ENCODE data around the gene HJURP.

Gene HJURP

DNA sequence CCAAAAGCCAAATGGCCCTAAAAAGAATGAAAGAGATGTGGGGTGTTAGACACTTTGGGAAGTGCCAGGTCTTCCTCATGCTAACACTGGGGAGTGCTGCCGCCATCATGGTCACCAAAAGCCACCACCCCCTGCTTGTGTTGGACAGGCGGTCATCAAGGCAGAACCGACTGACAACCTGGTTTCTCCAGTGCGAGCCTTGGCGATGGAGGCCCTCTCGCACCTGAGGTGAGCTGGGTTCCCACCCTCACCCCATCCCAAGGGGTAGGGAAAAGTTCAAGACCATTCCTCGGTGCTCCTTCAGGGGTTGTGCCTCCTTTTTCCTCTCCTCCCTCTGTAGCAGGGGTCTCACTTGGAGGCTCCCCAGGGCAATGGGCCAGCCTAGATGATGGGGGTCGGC is 42.6 kb downstream of the HJURP start:
- DNase-seq = no peak

GRCh38 chr2:233811087-233811486 is 43.2 kb downstream of the HJURP start:
- no peak for DNase-seq

- no peak for DNase-seq
These were observed 44.0 kb downstream of the HJURP start for GRCh38 chr2:233810385-233810784.

GRCh38 chr2:233807966-233808935 is 46.1 kb downstream of the HJURP start:
- DNase-seq = no peak

- DNase-seq = no peak
These were observed 47.0 kb downstream of the HJURP start for GRCh38 chr2:233807215-233807865.

DNA sequence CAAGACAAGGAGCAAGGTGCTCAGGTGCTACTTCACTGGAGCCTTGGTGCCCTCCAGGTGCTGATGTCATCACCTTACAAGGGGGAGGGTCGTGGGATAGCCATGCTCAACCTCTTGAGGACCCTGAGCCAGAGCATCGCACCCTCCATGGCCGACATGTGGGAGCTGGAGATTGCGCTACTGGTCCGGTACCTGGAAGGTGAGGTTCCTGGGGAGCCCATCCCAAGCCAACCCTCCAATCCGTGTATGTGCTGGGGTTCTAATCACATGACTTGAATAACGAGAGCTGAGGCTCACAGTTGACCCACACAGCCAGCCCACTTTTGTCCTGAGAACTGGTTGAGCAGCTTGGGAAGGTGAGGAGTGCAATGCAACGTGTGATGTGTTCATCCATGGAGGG is 50.3 kb downstream of the HJURP start:
- DNase-seq = no peak

DNA sequence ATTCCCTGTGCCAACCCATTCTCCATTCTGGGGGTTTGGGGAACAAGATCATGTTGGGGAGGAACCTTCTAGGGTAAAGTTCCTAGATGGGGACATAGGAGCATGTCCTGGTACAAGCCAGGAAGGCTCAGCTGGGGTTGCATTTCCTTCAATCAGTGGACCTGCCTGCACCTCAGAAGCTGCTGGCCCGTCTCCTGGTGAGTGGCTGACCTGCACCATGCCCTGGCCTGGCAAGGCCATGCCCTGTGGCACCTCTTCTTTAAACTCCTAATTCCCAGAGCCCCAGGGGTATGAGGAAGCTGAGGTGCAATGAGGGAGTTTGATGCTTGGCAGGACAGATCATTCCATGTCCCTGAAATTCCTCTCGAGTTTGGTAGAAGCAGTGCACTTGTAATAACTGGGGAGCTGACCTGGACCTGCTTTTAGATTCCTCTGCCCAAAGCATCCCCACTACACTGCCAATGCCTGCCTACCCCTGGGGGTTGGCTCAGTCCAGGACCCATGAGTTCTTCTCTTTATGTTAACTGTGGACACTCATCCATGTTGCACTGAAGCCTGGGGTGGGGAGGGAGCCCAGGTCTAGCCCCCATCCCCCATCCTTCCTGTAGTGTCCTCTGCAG is 50.9 kb downstream of the HJURP start:
- DNase-seq = no peak

DNA sequence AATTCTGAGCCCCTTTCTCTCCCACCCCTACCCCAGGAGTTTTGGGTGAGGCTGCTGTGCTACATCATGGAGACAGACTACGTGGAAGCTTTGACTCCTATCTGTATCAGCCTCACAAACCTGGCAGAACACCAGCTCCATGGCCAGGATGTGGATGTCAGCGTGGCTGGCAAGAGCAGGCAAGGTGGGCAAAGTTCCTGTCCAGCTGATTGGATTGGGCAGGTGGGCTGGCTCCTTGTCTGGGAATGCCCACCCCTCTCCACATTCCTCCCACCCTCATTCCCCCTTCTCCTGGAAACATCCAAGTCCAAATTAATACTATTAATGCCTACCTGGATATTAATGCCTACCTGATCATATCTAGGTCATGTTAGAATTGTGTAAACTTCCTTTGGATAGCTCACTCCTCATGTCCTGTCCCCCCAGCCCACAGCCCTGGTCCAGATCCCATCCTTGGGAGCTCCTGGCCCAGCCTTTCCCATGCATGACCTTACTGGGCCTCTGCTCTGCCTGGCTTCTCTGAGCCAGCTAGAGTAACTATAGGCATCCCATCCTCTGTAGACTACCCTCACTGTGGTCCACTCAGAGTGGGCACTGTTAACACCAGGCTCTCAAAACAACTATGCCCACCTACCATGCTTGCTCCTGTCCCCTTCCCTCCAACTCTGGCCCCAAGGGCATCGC is 52.1 kb downstream of the HJURP start:
- DNase-seq = no peak

DNA sequence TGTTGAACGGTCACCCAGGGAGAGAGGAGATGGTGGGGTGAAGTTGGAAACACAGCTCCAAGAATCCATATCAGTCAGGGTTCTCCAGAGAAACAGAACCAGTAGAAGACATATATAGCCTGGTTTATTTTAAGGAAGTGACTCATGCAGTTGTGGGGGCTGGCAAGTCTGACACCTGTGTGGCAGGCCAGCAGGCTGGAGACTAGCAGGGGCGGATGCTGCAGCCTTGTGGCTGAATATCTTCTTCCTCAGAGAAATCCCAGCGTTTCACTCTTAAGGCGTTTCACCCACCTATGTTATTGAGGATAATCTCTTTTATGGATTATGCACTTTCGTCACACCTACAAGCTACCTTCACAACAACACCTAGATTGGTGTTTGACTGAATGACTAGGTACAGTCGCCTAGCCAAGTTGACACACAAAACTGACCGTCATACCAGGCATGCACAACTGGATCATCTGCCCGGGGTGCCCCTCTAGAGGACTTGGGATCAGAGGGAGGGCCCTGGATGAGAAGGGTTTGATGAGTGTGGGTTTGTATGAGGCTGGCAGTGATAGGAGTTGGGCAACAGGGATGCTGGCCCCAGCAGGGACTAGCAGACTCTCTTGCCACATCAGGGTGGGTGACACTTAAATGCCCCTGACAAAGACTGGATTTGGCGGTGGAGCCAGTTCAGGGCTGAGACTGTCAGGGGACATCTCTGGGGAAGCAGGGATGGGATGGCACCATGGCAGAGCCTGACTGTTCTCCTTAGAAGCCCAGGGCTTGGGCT is 52.8 kb downstream of the HJURP start:
- DNase-seq = no peak

- DNase-seq = no peak
These were observed 54.1 kb downstream of the HJURP start for GRCh38 chr2:233800208-233800607.

DNA sequence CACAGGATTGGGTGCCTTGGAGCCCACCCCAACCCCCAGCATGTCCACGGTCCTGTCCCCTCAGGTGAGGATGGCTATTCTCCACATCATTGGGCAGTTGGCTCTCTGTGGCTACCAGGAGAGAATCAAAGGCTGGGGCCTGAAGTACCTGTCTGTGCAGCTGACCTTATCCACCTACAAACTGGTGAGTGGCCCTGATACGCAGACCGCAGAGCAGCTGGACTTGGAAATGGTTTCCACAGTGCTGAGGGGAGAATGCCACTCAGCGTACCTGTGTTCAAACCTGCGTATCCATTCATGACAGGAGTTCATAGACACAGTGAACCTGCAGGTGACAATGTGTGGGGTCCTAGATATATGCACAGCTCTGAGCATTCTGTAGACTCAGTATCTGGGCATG is 54.6 kb downstream of the HJURP start:
- no peak for DNase-seq

GRCh38 chr2:233799087-233799665 is 55.2 kb downstream of the HJURP start:
- no peak for DNase-seq

GRCh38 chr2:233798335-233799086 is 55.8 kb downstream of the HJURP start:
- DNase-seq = no peak

- DNase-seq = no peak
These were observed 58.1 kb downstream of the HJURP start for GRCh38 chr2:233796254-233796653.

DNA sequence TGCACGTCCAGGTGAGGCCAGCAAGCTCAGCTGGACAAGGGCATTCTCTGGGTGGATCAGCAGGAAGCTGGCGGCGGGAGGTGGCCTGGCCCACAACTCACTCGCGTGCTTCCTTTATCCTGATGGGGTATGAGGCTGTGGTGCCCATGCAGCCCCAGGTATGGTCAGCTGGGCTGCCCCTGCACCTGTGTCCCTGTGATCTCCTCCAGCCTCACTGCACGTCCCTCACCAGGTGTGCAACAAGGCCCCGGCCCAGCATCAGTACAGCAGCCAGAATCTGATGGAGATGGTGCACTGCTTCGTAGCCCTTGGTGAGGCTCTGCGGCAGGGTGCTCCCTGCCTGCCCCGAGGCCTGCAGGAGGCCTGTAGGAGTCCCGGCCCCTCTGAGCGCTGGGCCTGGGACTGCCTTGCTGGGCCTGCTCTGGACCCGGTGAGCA is 58.6 kb downstream of the HJURP start:
- DNase-seq = no peak

DNA sequence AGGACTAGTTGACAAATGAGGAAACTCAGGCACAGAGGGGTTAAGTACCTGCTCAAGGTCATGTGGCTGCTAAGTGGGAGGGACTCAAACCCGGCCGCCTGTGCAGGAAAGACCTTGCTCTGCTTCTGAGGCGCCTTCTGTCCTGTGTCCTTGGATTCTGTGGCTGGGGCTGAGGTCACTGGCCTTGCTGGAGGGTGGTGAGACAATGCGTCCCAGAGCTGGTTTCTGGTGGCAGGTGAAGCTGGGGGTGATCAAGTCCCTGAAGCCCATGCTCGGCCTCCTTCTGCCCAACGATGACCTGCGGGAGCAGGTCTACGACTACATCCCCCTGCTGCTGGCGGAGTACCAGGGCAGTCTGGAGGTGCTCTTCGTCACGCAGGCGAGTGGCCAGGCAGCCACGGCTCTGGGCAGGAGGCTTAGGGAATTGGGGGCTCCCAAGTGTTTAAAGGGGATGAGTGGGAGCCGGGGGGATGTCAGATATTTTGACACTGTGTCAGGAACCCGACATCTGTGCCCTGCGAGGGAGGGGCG is 60.1 kb downstream of the HJURP start:
- DNase-seq = no peak

- peak; percentile 78 for DNase-seq
These were observed 60.7 kb downstream of the HJURP start for GRCh38 chr2:233793465-233794127.

- DNase-seq = no peak
These were observed 61.6 kb downstream of the HJURP start for GRCh38 chr2:233792720-233793119.

DNA sequence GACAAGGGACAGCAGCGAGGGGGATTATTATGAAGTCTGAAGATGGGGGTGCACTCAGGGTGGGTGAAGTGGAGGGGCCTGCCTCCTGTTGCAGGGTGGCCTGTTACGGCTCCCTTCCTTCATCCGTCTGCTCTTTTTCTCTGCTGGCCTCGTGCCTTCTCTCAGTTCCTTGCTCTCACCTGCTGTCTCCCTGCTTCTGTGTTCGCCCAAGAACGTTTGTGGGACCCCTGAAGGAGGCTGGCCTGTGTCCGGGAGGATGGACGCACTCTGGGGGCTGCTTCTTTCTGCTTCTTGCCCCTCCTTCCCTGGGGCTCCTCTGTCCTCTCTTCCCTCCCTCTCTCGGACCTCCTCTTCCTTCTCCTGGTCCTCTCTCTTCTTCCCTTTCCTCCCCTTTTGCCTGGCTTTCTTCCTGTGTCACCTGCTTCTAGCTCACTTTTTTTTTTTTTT is 62.4 kb downstream of the HJURP start:
- DNase-seq = no peak

Data from DMS79 treated with DMSO at 0.1 percent for 48 hours (cell line).